Midbrain (tissue), 1 donor: ENCODE measurements around the gene ITK.

Source experiments
- DNase-seq: peaks from one replicate; lab custom pipeline; 2025; lab: John Stamatoyannopoulos, UW

Gene ITK

DNA sequence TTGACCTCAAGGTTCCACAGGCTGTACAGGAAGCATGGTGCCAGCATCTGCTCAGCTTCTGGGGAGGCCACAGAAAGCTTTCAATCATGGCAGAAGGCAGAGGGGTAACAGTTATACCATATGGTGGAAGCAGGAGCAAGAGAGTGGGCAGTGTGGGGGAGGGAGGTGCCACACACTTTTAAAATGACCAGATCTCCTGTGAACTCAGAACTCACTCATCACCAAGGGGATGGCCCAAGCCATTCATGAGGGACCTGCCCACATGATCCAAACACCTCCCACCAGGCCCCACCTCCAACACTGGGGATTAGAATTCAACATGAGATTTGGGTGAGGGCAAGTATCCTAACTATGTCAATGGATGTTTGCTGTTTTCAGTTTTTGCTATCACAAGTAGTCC is 101.5 kb downstream of the ITK start:
- DNase-seq, result no peak

GRCh38 chr5:157283434-157283833 is 102.8 kb downstream of the ITK start:
- no peak for DNase-seq

GRCh38 chr5:157284458-157285212 is 104.0 kb downstream of the ITK start:
- DNase-seq, result no peak

DNA sequence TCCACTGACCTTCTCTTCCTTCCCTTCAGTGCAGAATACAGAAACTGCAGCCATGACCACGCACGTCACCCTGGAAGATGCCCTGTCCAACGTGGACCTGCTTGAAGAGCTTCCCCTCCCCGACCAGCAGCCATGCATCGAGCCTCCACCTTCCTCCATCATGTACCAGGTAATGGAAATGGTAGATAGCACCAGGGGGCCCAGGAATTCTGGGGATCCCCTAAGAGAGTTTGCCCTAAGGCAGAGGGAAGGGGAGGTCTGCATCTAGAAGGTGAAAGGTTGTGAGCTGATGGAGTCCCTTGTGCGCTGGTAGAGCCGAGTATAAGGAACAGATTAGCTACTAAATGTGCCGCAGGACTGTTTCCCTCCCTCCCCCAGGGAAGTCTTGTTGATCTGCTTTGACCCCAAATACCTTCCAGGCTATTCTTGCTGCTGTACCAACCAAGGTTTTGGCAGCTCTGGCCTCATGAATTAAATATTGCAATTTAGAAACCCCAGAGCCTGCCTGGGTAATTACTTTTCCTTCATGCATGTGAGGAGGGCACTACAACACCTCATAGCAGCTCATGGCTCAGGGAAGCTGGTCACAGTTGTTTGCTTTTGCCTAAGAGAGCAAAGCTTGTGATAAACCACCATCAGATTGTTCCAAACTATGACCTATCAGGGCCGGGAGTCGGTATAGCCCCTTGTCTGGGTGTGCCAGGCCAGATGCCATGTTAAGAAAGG is 104.8 kb downstream of the ITK start:
- no peak for DNase-seq

DNA sequence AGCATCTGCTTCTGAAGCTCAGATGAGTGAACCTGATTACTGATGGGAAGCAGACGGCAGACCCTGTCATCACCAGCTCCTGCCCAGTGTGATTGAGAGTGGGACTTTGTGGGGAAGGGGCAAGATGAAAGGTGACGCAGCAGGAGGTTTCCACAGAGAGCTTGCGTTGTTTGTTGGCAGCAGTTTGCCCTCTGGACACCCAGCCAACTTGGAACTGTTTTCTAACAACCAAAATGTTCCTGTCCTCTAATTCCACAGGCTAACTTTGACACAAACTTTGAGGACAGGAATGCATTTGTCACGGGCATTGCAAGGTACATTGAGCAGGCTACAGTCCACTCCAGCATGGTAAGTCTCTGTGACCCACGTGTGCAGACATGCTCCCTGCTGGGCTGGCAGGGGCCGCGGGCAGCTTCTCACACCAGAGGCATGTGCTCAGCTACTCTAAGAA is 106.1 kb downstream of the ITK start:
- DNase-seq, result no peak

DNA sequence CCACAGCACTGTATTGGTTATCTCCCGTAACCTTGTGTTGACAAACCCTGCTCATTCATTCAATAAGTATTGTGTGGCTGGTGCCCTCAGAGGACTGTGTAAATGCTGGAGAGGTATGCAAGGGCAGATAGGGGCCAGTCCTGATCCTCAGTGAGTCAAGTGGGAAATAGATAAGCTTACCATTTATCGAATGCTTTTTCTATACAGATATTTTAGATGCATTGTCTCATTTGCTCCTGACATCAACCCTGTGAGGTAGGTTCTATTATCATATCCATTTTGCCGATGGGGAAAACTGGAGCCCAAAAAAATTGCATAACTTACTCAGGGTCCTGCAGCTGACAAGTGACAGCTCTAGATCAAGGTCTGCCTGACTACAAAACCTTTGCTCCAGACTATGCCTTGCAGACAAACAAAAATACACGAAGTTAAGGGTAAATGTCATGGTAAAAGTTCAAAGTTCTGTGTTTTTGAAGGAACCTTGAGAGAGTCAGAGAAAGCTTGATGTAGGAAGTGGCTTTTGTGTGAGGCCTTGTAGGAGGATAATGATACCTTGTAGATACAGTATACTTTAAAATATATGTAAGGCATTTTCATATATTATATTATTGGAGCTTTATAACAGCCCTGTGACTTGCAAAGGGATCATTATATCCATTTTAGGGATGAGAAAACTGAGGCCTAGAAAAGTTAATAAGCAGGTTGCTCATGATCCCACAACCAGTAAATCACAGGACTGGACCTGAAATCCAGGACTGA is 107.9 kb downstream of the ITK start:
- no peak for DNase-seq

GRCh38 chr5:157289164-157289819 is 108.7 kb downstream of the ITK start:
- DNase-seq, result no peak

- no peak for DNase-seq
Measured at GRCh38 chr5:157290156-157290980, 109.7 kb downstream of the ITK start.

DNA sequence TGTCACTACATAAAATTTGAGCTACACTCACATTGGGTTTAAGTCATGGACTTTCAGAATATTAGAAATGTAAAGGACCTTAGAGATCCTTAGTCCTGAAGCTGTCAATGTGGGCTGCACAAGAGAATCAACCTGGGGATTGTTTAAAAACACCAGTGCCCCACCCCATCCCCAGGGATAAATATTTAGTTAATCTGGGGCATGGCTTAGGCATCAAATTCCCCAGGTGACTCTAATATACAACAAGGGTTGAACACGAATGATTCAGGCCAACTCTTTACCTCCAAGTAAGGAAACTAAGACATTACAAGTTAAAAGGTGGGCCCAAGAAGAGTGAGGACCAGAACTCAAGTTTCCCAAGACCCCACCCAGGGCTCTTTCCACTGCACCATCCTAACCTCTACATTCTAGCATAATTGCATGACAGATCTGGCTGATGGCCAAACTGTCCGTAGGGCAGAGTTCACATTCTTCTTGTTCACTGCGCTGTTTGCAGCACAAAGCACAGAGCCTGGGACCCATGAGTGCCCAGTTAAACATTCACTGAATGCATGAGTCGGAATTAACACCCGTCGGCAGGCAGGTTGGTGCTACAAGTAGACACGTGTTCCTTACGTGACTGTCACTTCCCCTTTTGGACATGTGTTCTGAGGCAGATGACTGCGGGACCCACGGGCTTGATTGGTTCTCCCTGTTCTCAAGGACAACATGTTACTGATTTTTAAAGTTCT is 110.5 kb downstream of the ITK start:
- no peak for DNase-seq

GRCh38 chr5:157292599-157292998 is 112.0 kb downstream of the ITK start:
- no peak for DNase-seq

GRCh38 chr5:157294407-157295091 is 113.9 kb downstream of the ITK start:
- DNase-seq, result no peak

DNA sequence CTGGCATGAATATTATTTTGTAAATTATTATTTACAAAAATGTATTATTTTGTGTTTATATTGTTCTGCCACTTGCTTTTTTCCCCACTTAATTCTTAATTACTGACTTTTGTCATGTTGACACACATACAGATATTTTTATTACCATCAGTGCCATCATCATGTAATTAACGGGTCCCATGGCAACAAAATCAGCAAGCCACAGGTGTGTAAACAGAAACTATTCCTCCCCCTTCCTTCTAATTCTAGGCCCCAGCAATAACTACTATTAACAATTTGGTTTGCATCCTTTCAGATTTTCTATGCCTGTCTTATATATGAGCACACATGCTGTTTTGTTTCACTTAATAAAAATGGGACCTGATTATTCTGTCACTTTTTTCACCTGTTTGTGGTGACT is 114.6 kb downstream of the ITK start:
- no peak for DNase-seq

- no peak for DNase-seq
Measured at GRCh38 chr5:157300564-157300963, 119.9 kb downstream of the ITK start.

DNA sequence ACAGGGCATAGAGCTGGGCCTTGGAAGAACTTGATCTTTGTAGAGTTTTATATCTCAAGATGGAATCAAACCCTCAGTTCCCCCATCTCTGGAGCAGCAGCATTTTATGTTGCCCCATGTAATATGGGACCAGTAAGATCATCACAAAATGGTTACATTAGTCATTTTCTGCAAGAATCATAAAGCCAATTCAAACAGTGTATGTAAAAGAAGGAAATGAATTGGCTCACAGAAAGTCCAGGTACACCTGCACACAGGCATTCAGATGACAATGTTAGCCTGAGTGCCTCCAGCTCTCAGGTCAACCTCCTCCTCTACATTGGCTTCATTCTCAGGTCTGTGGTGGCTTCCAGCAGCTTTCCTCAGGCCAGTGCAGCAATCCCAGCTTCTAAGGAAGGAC is 120.4 kb downstream of the ITK start:
- DNase-seq, result no peak

- no peak for DNase-seq
Measured at GRCh38 chr5:157303023-157303422, 122.4 kb downstream of the ITK start.

DNA sequence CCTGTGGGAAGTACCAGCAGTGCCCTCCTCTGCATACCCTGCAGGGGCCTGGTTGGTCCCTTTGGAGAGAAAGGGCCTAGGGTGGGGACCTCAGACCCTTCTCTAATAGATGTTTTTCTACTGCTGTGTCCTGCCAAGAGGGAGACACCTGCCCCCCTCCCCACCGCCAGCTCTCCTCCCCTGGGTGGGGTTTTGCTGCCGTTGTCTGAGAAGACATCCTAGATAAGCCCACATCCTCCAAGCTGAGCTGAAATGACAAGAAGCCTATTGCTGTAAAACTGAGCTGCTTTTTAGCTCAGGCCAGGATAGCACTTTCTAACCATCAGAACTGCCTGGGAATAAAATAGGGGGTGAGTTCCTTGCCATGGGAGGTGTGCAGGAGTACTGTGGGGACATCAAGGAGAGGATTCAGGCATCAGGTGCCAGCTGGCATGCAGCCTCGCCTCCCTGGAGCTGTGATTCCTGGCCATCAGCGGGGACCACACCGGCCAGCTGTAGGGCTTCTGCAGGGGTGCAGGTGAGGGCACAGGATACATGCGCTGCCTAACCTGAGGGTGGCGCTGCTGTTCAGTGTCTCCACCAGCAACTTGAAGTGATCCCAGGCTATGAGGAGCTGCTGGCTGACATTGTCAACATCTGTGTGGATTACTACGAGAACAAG is 123.2 kb downstream of the ITK start:
- DNase-seq, result no peak
